Measurements from ENCODE around the gene INSYN1.

DNA sequence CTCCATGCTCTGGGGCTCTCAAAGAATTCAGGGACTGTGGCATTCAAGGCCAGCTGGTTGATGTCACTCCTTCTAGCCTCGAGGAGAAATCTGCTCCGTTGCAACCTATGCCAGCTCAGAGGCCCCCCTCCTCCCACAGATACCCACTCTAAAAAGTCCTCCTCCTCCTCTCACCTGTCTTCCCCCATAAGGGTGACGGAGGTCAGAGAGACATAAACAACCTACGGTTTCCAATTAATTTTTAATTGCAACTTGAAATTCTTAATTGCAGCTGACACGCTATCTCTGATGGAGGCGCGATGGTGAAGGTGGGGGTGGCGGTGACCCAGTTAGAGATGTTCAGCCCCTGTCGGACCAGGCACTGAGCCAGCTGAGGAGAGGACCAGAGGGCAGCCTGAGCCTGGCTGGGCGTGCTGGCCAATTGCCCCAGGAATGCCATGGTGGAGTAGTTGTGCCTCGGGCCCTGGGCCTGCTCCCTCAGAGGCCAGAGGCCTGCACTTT, 43.2 kb upstream of the INSYN1 start:
- TF ChIP-seq, protein P1, sequence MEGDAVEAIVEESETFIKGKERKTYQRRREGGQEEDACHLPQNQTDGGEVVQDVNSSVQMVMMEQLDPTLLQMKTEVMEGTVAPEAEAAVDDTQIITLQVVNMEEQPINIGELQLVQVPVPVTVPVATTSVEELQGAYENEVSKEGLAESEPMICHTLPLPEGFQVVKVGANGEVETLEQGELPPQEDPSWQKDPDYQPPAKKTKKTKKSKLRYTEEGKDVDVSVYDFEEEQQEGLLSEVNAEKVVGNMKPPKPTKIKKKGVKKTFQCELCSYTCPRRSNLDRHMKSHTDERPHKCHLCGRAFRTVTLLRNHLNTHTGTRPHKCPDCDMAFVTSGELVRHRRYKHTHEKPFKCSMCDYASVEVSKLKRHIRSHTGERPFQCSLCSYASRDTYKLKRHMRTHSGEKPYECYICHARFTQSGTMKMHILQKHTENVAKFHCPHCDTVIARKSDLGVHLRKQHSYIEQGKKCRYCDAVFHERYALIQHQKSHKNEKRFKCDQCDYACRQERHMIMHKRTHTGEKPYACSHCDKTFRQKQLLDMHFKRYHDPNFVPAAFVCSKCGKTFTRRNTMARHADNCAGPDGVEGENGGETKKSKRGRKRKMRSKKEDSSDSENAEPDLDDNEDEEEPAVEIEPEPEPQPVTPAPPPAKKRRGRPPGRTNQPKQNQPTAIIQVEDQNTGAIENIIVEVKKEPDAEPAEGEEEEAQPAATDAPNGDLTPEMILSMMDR (IDR thresholded peaks at IDR 0.05) = no peak
- no peak for TF ChIP-seq POLR2A (IDR thresholded peaks at IDR 0.05)
- TF ChIP-seq POLR2AphosphoS5 (IDR thresholded peaks at IDR 0.05) = no peak

Measured in sigmoid colon (tissue), 4 donors.